Uterus (tissue), 4 donors: ENCODE measurements around the gene ADORA2B. TPM values are rescaled to one million over a fixed set of nuclear protein-coding genes. Genes with fewer than 3 reads are reported as not detected.

Source experiments
- DNase-seq, 2 donors: peaks; one replicate each; pipeline ENCODE4 v3.0.0-alpha.2; 2019 to 2020
- H3K27ac ChIP-seq, 2 donors: fragments of 200-600 bp; sonication (generic); 1 replicate in 1 of 2; 2 replicates in 1 of 2; pipeline ENCODE4 v1.5.1; 2016 to 2018
- H3K27me3 ChIP-seq, 2 donors: fragments of 200-600 bp; sonication (generic); one replicate each; pipeline ENCODE4 v1.5.1; 2018 to 2019; ENCODE audit warnings: control low read depth in 1 of 2
- H3K36me3 ChIP-seq, 2 donors: fragments of 200-600 bp; sonication (generic); one replicate each; pipeline ENCODE4 v1.5.1; 2019; ENCODE audit warnings: control low read depth in 1 of 2
- H3K4me1 ChIP-seq, 2 donors: fragments of 200-600 bp; sonication (generic); one replicate each; pipeline ENCODE4 v1.5.1; 2018 to 2019; ENCODE audit warnings: control low read depth in 1 of 2
- H3K4me3 ChIP-seq, 2 donors: fragments of 200-600 bp; sonication (generic); 1 replicate in 1 of 2; 2 replicates in 1 of 2; pipeline ENCODE4 v1.5.1; 2018 to 2019; ENCODE audit warnings: mild to moderate bottlenecking in 1 of 2
- H3K9me3 ChIP-seq, 2 donors: fragments of 200-600 bp; sonication (generic); one replicate each; pipeline ENCODE4 v1.5.1; 2019; ENCODE audit warnings: control low read depth in 1 of 2
- CTCF ChIP-seq, 4 experiments: fragments of 200-600 bp in 2 of 4; fragments of 450-650 bp in 2 of 4; sonication (generic) in 2 of 4; IDR thresholded peaks; one replicate each; pipeline ENCODE4 v1.5.1; 2016 to 2019; ENCODE audit warnings: antibody characterized with exemption in 4 of 4, mild to moderate bottlenecking in 2 of 4, moderate library complexity in 1 of 4
- POLR2A ChIP-seq, 2 donors: fragments of 450-650 bp; IDR thresholded peaks; one replicate each; pipeline ENCODE4 v1.6.1; 2016; ENCODE audit warnings: antibody characterized with exemption in 2 of 2, mild to moderate bottlenecking in 1 of 2, moderate library complexity in 1 of 2
- intact Hi-C: fragments of 100-400 bp; cut with DNase I; formaldehyde crosslinking; loops from one replicate; pipeline ENCODE4 v1.15.1; 2023; ENCODE audit warnings: low total_unique reads
- total RNA-seq, 4 donors: library from RNA; depleted of rRNA in 3 of 4; stranded (reverse); fragments of >200 nt in 3 of 4; gene quantifications; one replicate each; pipeline versions ENCODE4 v1.1.0 to v1.2.4, GENCODE V29; 2014 to 2023
- donor health status: DM: yes; HTN: yes; CAD: no.

The ADORA2B gene
- total RNA-seq, 4 donors from 2014 or later: 2.1 to 2.7 TPM; not detected in 2

GRCh38 chr17:15969463-15969862, 24.5 kb downstream of the ADORA2B start:
- intact Hi-C loops: no loop called here
- Histone ChIP-seq H3K4me1 (no peaks in the 10 kb centered on the region), H3K4me3 (no peak overlapping the region), H3K27me3 (no peaks in the 10 kb centered on the region), H3K9me3 (no peaks in the 10 kb centered on the region), H3K27ac (no peak overlapping the region), H3K36me3 (no peaks in the 10 kb centered on the region)
- no peak for DNase-seq
- TF ChIP-seq POLR2A (IDR thresholded peaks at IDR 0.05) (no peak), CTCF (IDR thresholded peaks at IDR 0.05) (no peak)

GRCh38 chr17:15970500-15970899, 25.6 kb downstream of the ADORA2B start:
- intact Hi-C loops: no loop called here
- Histone ChIP-seq H3K27me3 (no peaks in the 10 kb centered on the region), H3K4me3 (no peak overlapping the region), H3K36me3 (no peaks in the 10 kb centered on the region), H3K9me3 (no peaks in the 10 kb centered on the region), H3K27ac (no peak overlapping the region), H3K4me1 (no peaks in the 10 kb centered on the region)
- DNase-seq: no peak
- no peak for TF ChIP-seq POLR2A (IDR thresholded peaks at IDR 0.05)
- no peak for TF ChIP-seq CTCF (IDR thresholded peaks at IDR 0.05)

- intact Hi-C loops: no loop called here
- H3K27me3 ChIP-seq: no peaks in the 10 kb centered on the region
- DNase-seq: peak in 1 of 2 donors; percentile 1
Measured at GRCh38 chr17:15971098-15971678, 26.3 kb downstream of the ADORA2B start.

GRCh38 chr17:15971882-15972281, 27.0 kb downstream of the ADORA2B start:
- H3K27ac ChIP-seq: no peak overlapping the region
- intact Hi-C loops: no loop called here
- no peaks in the 10 kb centered on the region for H3K27me3 ChIP-seq
- TF ChIP-seq CTCF (IDR thresholded peaks at IDR 0.05) (no peak), POLR2A (IDR thresholded peaks at IDR 0.05) (no peak)
- H3K9me3 ChIP-seq: no peaks in the 10 kb centered on the region
- no peaks in the 10 kb centered on the region for H3K4me1 ChIP-seq
- H3K36me3 ChIP-seq: no peaks in the 10 kb centered on the region
- DNase-seq: no peak
- H3K4me3 ChIP-seq: no peak overlapping the region

More at GRCh38 chr17:15971098-15971678, 26.3 kb downstream of the ADORA2B start:
- no peak overlapping the region for H3K27ac ChIP-seq
- no peaks in the 10 kb centered on the region for H3K36me3 ChIP-seq
- H3K4me1 ChIP-seq: no peaks in the 10 kb centered on the region
- TF ChIP-seq CTCF (IDR thresholded peaks at IDR 0.05) (no peak), POLR2A (IDR thresholded peaks at IDR 0.05) (no peak)
- H3K9me3 ChIP-seq: no peaks in the 10 kb centered on the region
- H3K4me3 ChIP-seq: no peak overlapping the region

GRCh38 chr17:15972497-15972951, 27.6 kb downstream of the ADORA2B start:
- Histone ChIP-seq H3K9me3 (no peaks in the 10 kb centered on the region), H3K27me3 (no peaks in the 10 kb centered on the region), H3K4me3 (no peak overlapping the region), H3K27ac (no peak overlapping the region), H3K36me3 (no peaks in the 10 kb centered on the region), H3K4me1 (no peaks in the 10 kb centered on the region)
- no peak for TF ChIP-seq CTCF (IDR thresholded peaks at IDR 0.05)
- TF ChIP-seq POLR2A (IDR thresholded peaks at IDR 0.05): no peak
- no peak for DNase-seq
- intact Hi-C loops: no loop called here
